GM23248 (cell line): Measurements from ENCODE around the gene TIGD6. TPM values are rescaled to one million over a fixed set of nuclear protein-coding genes. Genes with fewer than 3 reads are reported as not detected.

Source experiments
- DNase-seq: peaks from one replicate; pipeline ENCODE4 v3.0.0-alpha.2; 2015
- H2AFZ ChIP-seq: fragments of 200-600 bp; sonication (generic); 2 replicates; pipeline ENCODE4 v1.6.1; 2016; ENCODE audit warnings: antibody characterized with exemption
- H3F3A ChIP-seq: fragments of 200-600 bp; sonication (generic); 2 replicates; pipeline ENCODE4 v1.6.1; 2016; ENCODE audit warnings: mild to moderate bottlenecking, antibody characterized with exemption, mixed run types; ENCODE audit not compliant: insufficient read depth
- H3K27ac ChIP-seq: fragments of 200-600 bp; sonication (generic); 2 replicates; pipeline ENCODE4 v1.5.1; 2016; ENCODE audit warnings: mild to moderate bottlenecking
- H3K27me3 ChIP-seq: fragments of 200-600 bp; sonication (generic); replicated peaks from 2 replicates; pipeline ENCODE4 v1.6.1; 2016; ENCODE audit warnings: mild to moderate bottlenecking; ENCODE audit not compliant: insufficient read depth
- H3K36me3 ChIP-seq: fragments of 200-600 bp; sonication (generic); 2 replicates; pipeline ENCODE4 v1.6.1; 2016; ENCODE audit warnings: low read depth, mild to moderate bottlenecking
- H3K4me1 ChIP-seq: fragments of 200-600 bp; sonication (generic); 2 replicates; pipeline ENCODE4 v1.6.1; 2016; ENCODE audit warnings: mild to moderate bottlenecking; ENCODE audit not compliant: insufficient read depth
- H3K4me2 ChIP-seq: fragments of 200-600 bp; sonication (generic); one replicate; pipeline ENCODE4 v1.6.1; 2016; ENCODE audit warnings: mild to moderate bottlenecking; ENCODE audit not compliant: unreplicated experiment
- H3K4me3 ChIP-seq: fragments of 200-600 bp; sonication (generic); 2 replicates; pipeline ENCODE4 v1.5.1; 2016; ENCODE audit warnings: mild to moderate bottlenecking
- H3K79me2 ChIP-seq: fragments of 200-600 bp; sonication (generic); 2 replicates; pipeline ENCODE4 v1.6.1; 2016; ENCODE audit warnings: mild to moderate bottlenecking; ENCODE audit not compliant: insufficient read depth
- H3K9ac ChIP-seq: fragments of 200-600 bp; sonication (generic); 2 replicates; pipeline ENCODE4 v1.6.1; 2016; ENCODE audit warnings: mild to moderate bottlenecking
- H3K9me2 ChIP-seq: fragments of 200-600 bp; sonication (generic); 2 replicates; pipeline ENCODE4 v1.6.1; 2016; ENCODE audit warnings: mixed run types, mild to moderate bottlenecking, moderate library complexity; ENCODE audit not compliant: insufficient read depth
- H3K9me3 ChIP-seq: fragments of 200-600 bp; sonication (generic); one replicate; pipeline ENCODE4 v1.6.1; 2017; ENCODE audit warnings: low read depth
- H4K20me1 ChIP-seq: fragments of 200-600 bp; sonication (generic); 2 replicates; pipeline ENCODE4 v1.6.0; 2016; ENCODE audit not compliant: insufficient read depth
- EZH2 ChIP-seq: fragments of 200-600 bp; sonication (generic); IDR thresholded peaks from 2 replicates; pipeline ENCODE4 v1.6.1; 2018; ENCODE audit warnings: antibody characterized with exemption, mild to moderate bottlenecking; ENCODE audit not compliant: insufficient read depth, poor library complexity, severe bottlenecking
- EZH2phosphoT487 ChIP-seq: fragments of 200-600 bp; sonication (generic); IDR thresholded peaks from 2 replicates; pipeline ENCODE4 v1.6.1; 2018; ENCODE audit warnings: antibody characterized with exemption, moderate library complexity, mild to moderate bottlenecking, low read depth; ENCODE audit not compliant: insufficient read depth
- WGBS, 2 experiments: methylation state at CpG; one replicate each; pipeline ENCODE4 v1.1.6; 2015 to 2017; ENCODE audit warnings: low lambda C conversion rate in 2 of 2, low coverage in 1 of 2; ENCODE audit errors: missing lambda C conversion rate in 2 of 2; 5-methylcytosine and 5-hydroxymethylcytosine counted together
- in situ Hi-C: fragments of 300-500 bp; cut with MboI; formaldehyde crosslinking; loops from 2 replicates; pipeline ENCODE4 v1.15.0; 2020
- polyA plus RNA-seq: library from polyadenylated mRNA; unstranded; fragments of >200 nt; fragmentation: Nextera tagmentation; extraction: Ambion mirVana; gene quantifications from 2 replicates; pipeline ENCODE4 v1.2.1, GENCODE V29; 2016
- total RNA-seq: library from RNA; depleted of rRNA; stranded (reverse); fragments of >200 nt; shearing (Covaris generic); gene quantifications from 2 replicates; pipeline ENCODE4 v1.2.3, GENCODE V29; 2014; rRNA removed

The TIGD6 gene
- total RNA-seq (4.8 and 5.3 TPM in 2 replicates), polyA plus RNA-seq (4.5 and 4.6 TPM in 2 replicates)

GRCh38 chr5:150000256-150000989 lies at the start of gene TIGD6, which contains the start of gene HMGXB3:
TIGD6 (minus strand) TSS chr5:150000654; CDS start chr5:149996348, 4,306 bp downstream.
HMGXB3 (plus strand) TSS chr5:150000739; CDS start chr5:150004853, 4,114 bp downstream.
- Histone ChIP-seq H3K9ac (peak within 1 kb of the TSS; percentile 95), H3K4me3 (peak within 1 kb of the TSS; percentile 86), H3K27ac (peak within 1 kb of the TSS; percentile 89), H3K4me2 (peak within 1 kb of the TSS; percentile 96), H3K27me3 (no peaks in the 10 kb centered on the region), H3F3A (peaks cover 25% of the 10 kb centered on the region), H3K79me2 (peaks cover 65% of the 10 kb centered on the region), H3K36me3 (0 out of 2 replicates have a peak, but pooled peaks cover 5% of the 10 kb centered on the region), H3K9me2 (no peaks in the 10 kb centered on the region), H3K4me1 (peaks cover 23% of the 10 kb centered on the region), H3K9me3 (no peaks in the 10 kb centered on the region), H2AFZ (peak within 1 kb of the TSS; percentile 66), H4K20me1 (no peaks in the 10 kb centered on the region)
- in situ Hi-C loops: no loop called here
- no peak for TF ChIP-seq EZH2phosphoT487
- no peak for TF ChIP-seq EZH2
- 1 to 2% methylated on average over 42 to 70 of the region's 72 CpGs for WGBS, 2 experiments
- peak; percentile 96 for DNase-seq

GRCh38 chr5:150046031-150046430 lies 45.6 kb upstream of the TIGD6 start:
- no peak overlapping the region for H3K9ac ChIP-seq
- whole genome bisulfite sequencing, 2 experiments: 79 to 87% methylated on average over 6 of the region's 6 CpGs

GRCh38 chr5:150045549-150045948 lies 45.1 kb upstream of the TIGD6 start:
- no peak for DNase-seq
- Histone ChIP-seq H2AFZ (no peak overlapping the region), H3K27ac (no peak overlapping the region), H3K4me1 (peaks cover 32% of the 10 kb centered on the region), H3K27me3 (no peaks in the 10 kb centered on the region), H3F3A (peaks cover 41% of the 10 kb centered on the region), H4K20me1 (no peaks in the 10 kb centered on the region), H3K79me2 (peaks cover 29% of the 10 kb centered on the region), H3K9me2 (no peaks in the 10 kb centered on the region), H3K9ac (no peak overlapping the region), H3K9me3 (no peaks in the 10 kb centered on the region), H3K4me2 (no peak overlapping the region), H3K4me3 (no peak overlapping the region), H3K36me3 (peaks cover 70% of the 10 kb centered on the region)
- whole genome bisulfite sequencing, 2 experiments: 94% methylated on average over 6 of the region's 6 CpGs
- in situ Hi-C loops: no loop called here
- TF ChIP-seq EZH2: no peak
- no peak for TF ChIP-seq EZH2phosphoT487

More at GRCh38 chr5:150046031-150046430, 45.6 kb upstream of the TIGD6 start:
- Histone ChIP-seq H4K20me1 (no peaks in the 10 kb centered on the region), H3K27me3 (no peaks in the 10 kb centered on the region), H3K9me2 (no peaks in the 10 kb centered on the region), H2AFZ (no peak overlapping the region), H3K4me2 (no peak overlapping the region), H3K36me3 (peaks cover 70% of the 10 kb centered on the region), H3K79me2 (peaks cover 24% of the 10 kb centered on the region), H3F3A (peaks cover 41% of the 10 kb centered on the region), H3K27ac (no peak overlapping the region), H3K4me1 (peaks cover 32% of the 10 kb centered on the region), H3K9me3 (no peaks in the 10 kb centered on the region), H3K4me3 (no peak overlapping the region)
- in situ Hi-C loops: no loop called here
- DNase-seq: no peak
- TF ChIP-seq EZH2phosphoT487 (no peak), EZH2 (no peak)

GRCh38 chr5:150044712-150045111 lies 44.3 kb upstream of the TIGD6 start:
- peak overlapping the region; percentile 59 for H3K27ac ChIP-seq
- in situ Hi-C loops: no loop called here
- peaks cover 23% of the 10 kb centered on the region for H3K4me1 ChIP-seq
- peak overlapping the region; percentile 56 for H3K4me2 ChIP-seq
- DNase-seq: no peak
- H3F3A ChIP-seq: peaks cover 37% of the 10 kb centered on the region
- WGBS, 2 experiments: 90 to 91% methylated on average over 7 of the region's 7 CpGs
- no peaks in the 10 kb centered on the region for H4K20me1 ChIP-seq
- H2AFZ ChIP-seq: no peak overlapping the region
- TF ChIP-seq EZH2phosphoT487 (no peak), EZH2 (no peak)
- 0 out of 2 replicates have a peak overlapping the region, but pooled peaks have one; percentile 27 for H3K9ac ChIP-seq
- no peaks in the 10 kb centered on the region for H3K9me2 ChIP-seq
- H3K9me3 ChIP-seq: no peaks in the 10 kb centered on the region
- H3K36me3 ChIP-seq: peaks cover 71% of the 10 kb centered on the region
- H3K4me3 ChIP-seq: no peak overlapping the region
- peaks cover 37% of the 10 kb centered on the region for H3K79me2 ChIP-seq
- H3K27me3 ChIP-seq: no peaks in the 10 kb centered on the region
